Prostate gland (tissue), 2 donors: ENCODE measurements around the gene ITPR1. TPM values are rescaled to one million over a fixed set of nuclear protein-coding genes. Genes with fewer than 3 reads are reported as not detected.

Experiments used
- DNase-seq: peaks from one replicate; pipeline ENCODE4 v3.0.0-alpha.2; 2019; ENCODE audit warnings: low spot score
- H3K27ac ChIP-seq, 2 donors: fragments of 200-600 bp; sonication (generic); 2 replicates each; pipeline ENCODE4 v1.5.1; 2017 to 2019
- H3K27me3 ChIP-seq: fragments of 200-600 bp; sonication (generic); replicated peaks from 2 replicates; pipeline ENCODE4 v1.5.1; 2019; ENCODE audit not compliant: insufficient read depth
- H3K36me3 ChIP-seq, 2 donors: fragments of 200-600 bp; sonication (generic); 1 replicate in 1 of 2; 2 replicates in 1 of 2; pipeline versions ENCODE4 v1.5.1 to v1.8.1; 2017 to 2019
- H3K4me1 ChIP-seq: fragments of 200-600 bp; sonication (generic); replicated peaks from 2 replicates; pipeline ENCODE4 v1.5.1; 2019
- H3K4me3 ChIP-seq, 2 donors: fragments of 200-600 bp; sonication (generic); 2 replicates each; pipeline ENCODE4 v1.5.1; 2017 to 2019
- H3K9me3 ChIP-seq: fragments of 200-600 bp; sonication (generic); 2 replicates; pipeline ENCODE4 v1.5.1; 2017
- CTCF ChIP-seq, 4 experiments: fragments of 200-600 bp in 2 of 4; fragments of 450-650 bp in 2 of 4; sonication (generic) in 2 of 4; IDR thresholded peaks; 1 replicate in 3 of 4; 2 replicates in 1 of 4; pipeline ENCODE4 v1.5.1; 2016 to 2019; ENCODE audit warnings: antibody characterized with exemption in 4 of 4, mild to moderate bottlenecking in 2 of 4, moderate library complexity in 2 of 4
- POLR2A ChIP-seq: fragments of 450-650 bp; IDR thresholded peaks from one replicate; pipeline ENCODE4 v1.6.1; 2016; ENCODE audit warnings: antibody characterized with exemption, mild to moderate bottlenecking
- POLR2AphosphoS5 ChIP-seq: sonication (generic); formaldehyde crosslinking; IDR thresholded peaks from one replicate; pipeline ENCODE4 v1.6.1; 2017; ENCODE audit warnings: antibody characterized with exemption
- WGBS: methylation state at CpG from one replicate; pipeline ENCODE4 v1.1.5; 2018; 5-methylcytosine and 5-hydroxymethylcytosine counted together
- intact Hi-C: fragments of 100-400 bp; cut with DNase I; formaldehyde crosslinking; loops from one replicate; pipeline ENCODE4 v1.14.2; 2022
- total RNA-seq, 2 donors: library from RNA; depleted of rRNA; stranded (reverse); fragments of >200 nt; gene quantifications; one replicate each; pipeline ENCODE4 v1.1.0, GENCODE V29; 2016

The ITPR1 gene
- total RNA-seq, 2 donors from 2014 or later, result 80.0 to 126 TPM

- no peaks in the 10 kb centered on the region for H3K4me1 ChIP-seq
- H3K4me3 ChIP-seq, result no peak overlapping the region
- H3K27ac ChIP-seq, result no peak overlapping the region
- no peaks in the 10 kb centered on the region for H3K27me3 ChIP-seq
- intact Hi-C loops, result no loop called here
- 54% methylated on average over 3 of the region's 3 CpGs for WGBS
- no peaks in the 10 kb centered on the region for H3K9me3 ChIP-seq
- TF ChIP-seq POLR2AphosphoS5, result no peak
- TF ChIP-seq CTCF (IDR thresholded peaks at IDR 0.05), result no peak
- no peak for TF ChIP-seq POLR2A
- no peak for DNase-seq
- no peaks in the 10 kb centered on the region for H3K36me3 ChIP-seq
Observed at GRCh38 chr3:4581124-4581424, 87.9 kb downstream of the ITPR1 start.

- Histone ChIP-seq H3K36me3 (no peaks in the 10 kb centered on the region), H3K4me1 (no peaks in the 10 kb centered on the region), H3K4me3 (no peak overlapping the region), H3K27me3 (no peaks in the 10 kb centered on the region), H3K27ac (no peak overlapping the region), H3K9me3 (no peaks in the 10 kb centered on the region)
- no peak for DNase-seq
- intact Hi-C loops, result no loop called here
- TF ChIP-seq POLR2A (no peak), POLR2AphosphoS5 (no peak), CTCF (IDR thresholded peaks at IDR 0.05) (no peak)
- 27% methylated on average over 2 of the region's 2 CpGs for WGBS
Observed at GRCh38 chr3:4581498-4581897, 88.3 kb downstream of the ITPR1 start.

- Histone ChIP-seq H3K9me3 (no peaks in the 10 kb centered on the region), H3K36me3 (no peaks in the 10 kb centered on the region), H3K27ac (peak overlapping the region; percentile 62 to 67), H3K4me1 (no peaks in the 10 kb centered on the region), H3K4me3 (no peak overlapping the region), H3K27me3 (no peaks in the 10 kb centered on the region)
- intact Hi-C loops, result loop anchor here (2.0 kb wide), 1 partner anchor 87 kb away; no protein-coding TSS in a partner anchor
- DNase-seq, result no peak
- TF ChIP-seq CTCF (IDR thresholded peaks at IDR 0.05) (no peak), POLR2A (no peak), POLR2AphosphoS5 (no peak)
- WGBS, result 75% methylated on average over 12 of the region's 12 CpGs
Observed at GRCh38 chr3:4581920-4582611, 88.9 kb downstream of the ITPR1 start.

- H3K27ac ChIP-seq, result peak overlapping the region; percentile 62 to 67
- no peaks in the 10 kb centered on the region for H3K9me3 ChIP-seq
- no peaks in the 10 kb centered on the region for H3K36me3 ChIP-seq
- DNase-seq, result no peak
- H3K4me1 ChIP-seq, result no peaks in the 10 kb centered on the region
- H3K4me3 ChIP-seq, result no peak overlapping the region
- 46% methylated on average over 3 of the region's 3 CpGs for WGBS
- no peaks in the 10 kb centered on the region for H3K27me3 ChIP-seq
- TF ChIP-seq POLR2A (no peak), CTCF (IDR thresholded peaks at IDR 0.05) (no peak), POLR2AphosphoS5 (no peak)
- intact Hi-C loops, result loop anchor here (2.0 kb wide), 1 partner anchor 88 kb away; no protein-coding TSS in a partner anchor
Observed at GRCh38 chr3:4582624-4583023, 89.5 kb downstream of the ITPR1 start.

GRCh38 chr3:4583416-4583815 lies 90.3 kb downstream of the ITPR1 start:
- intact Hi-C loops, result loop anchor here (2.0 kb wide), 1 partner anchor 89 kb away; no protein-coding TSS in a partner anchor

More at GRCh38 chr3:4583416-4583815, 90.3 kb downstream of the ITPR1 start:
- Histone ChIP-seq H3K4me1 (no peaks in the 10 kb centered on the region), H3K36me3 (no peaks in the 10 kb centered on the region), H3K27me3 (no peaks in the 10 kb centered on the region), H3K9me3 (no peaks in the 10 kb centered on the region), H3K27ac (peak overlapping the region; percentile 62 to 67), H3K4me3 (no peak overlapping the region)
- 41% methylated on average over 6 of the region's 6 CpGs for WGBS
- no peak for DNase-seq
- TF ChIP-seq POLR2AphosphoS5, result no peak
- TF ChIP-seq POLR2A, result no peak
- no peak for TF ChIP-seq CTCF (IDR thresholded peaks at IDR 0.05)
